PC-3 (cell line): ENCODE results near the gene KAT6B. TPM values are rescaled to one million over a fixed set of nuclear protein-coding genes. Genes with fewer than 3 reads are reported as not detected.

Experiments
- ATAC-seq: fragments of 200-7000 bp; cut with Tn5 transposase; 2 replicates; pipeline ENCODE4 v1.9.1; 2020; ENCODE audit warnings: mild to moderate bottlenecking, moderate library complexity
- BruUV-seq: library from RNA; stranded (reverse); fragments of 400-500 nt; replicated peaks from 2 replicates; lab custom pipeline; 2021; lab: Mats Ljungman, UMichigan
- CTCF ChIA-PET: fragments of 300-600 bp; sonication (Branson Sonifier 250); formaldehyde crosslinking; loops from one replicate; lab custom pipeline; 2022; ENCODE audit warnings: antibody characterized with exemption; lab: Charles Lee
- POLR2A ChIA-PET: fragments of 300-600 bp; sonication (Branson Sonifier 250); formaldehyde crosslinking; loops from one replicate; lab custom pipeline; 2022; ENCODE audit warnings: antibody characterized with exemption; ENCODE audit not compliant: unreplicated experiment; lab: Charles Lee
- DNase-seq: peaks from one replicate; pipeline ENCODE4 v3.0.0-alpha.2; 2015
- H2AFZ ChIP-seq: fragments of 300-600 bp; sonication (generic); 2 replicates; pipeline ENCODE4 v1.6.0; 2016; ENCODE audit warnings: antibody characterized with exemption, low read length
- H3F3A ChIP-seq: fragments of 300-600 bp; sonication (generic); one replicate; pipeline ENCODE4 v1.6.0; 2017; ENCODE audit warnings: antibody characterized with exemption, low read length, control low read depth, mild to moderate bottlenecking; ENCODE audit not compliant: unreplicated experiment
- H3K27ac ChIP-seq: fragments of 300-600 bp; sonication (generic); 2 replicates; pipeline ENCODE4 v1.5.1; 2016; ENCODE audit warnings: mild to moderate bottlenecking, low read length
- H3K27me3 ChIP-seq: fragments of 300-600 bp; sonication (generic); 2 replicates; pipeline ENCODE4 v1.6.1; 2016; ENCODE audit warnings: low read length, mixed read lengths
- H3K36me3 ChIP-seq: fragments of 300-600 bp; sonication (generic); 2 replicates; pipeline ENCODE4 v1.6.1; 2016; ENCODE audit warnings: low read depth, mixed run types, low read length, mixed read lengths
- H3K4me1 ChIP-seq: fragments of 300-600 bp; sonication (generic); 2 replicates; pipeline ENCODE4 v1.5.1; 2016; ENCODE audit warnings: low read length; ENCODE audit not compliant: insufficient read depth
- H3K4me2 ChIP-seq: fragments of 300-600 bp; sonication (generic); 2 replicates; pipeline ENCODE4 v1.6.0; 2016; ENCODE audit warnings: low read length
- H3K4me3 ChIP-seq: fragments of 300-600 bp; sonication (generic); 2 replicates; pipeline ENCODE4 v1.5.1; 2016; ENCODE audit warnings: mild to moderate bottlenecking, low read length, mixed read lengths
- H3K79me2 ChIP-seq: fragments of 300-600 bp; sonication (generic); 2 replicates; pipeline ENCODE4 v1.6.1; 2017; ENCODE audit warnings: low read length, mixed read lengths
- H3K9ac ChIP-seq: fragments of 300-600 bp; sonication (generic); 2 replicates; pipeline ENCODE4 v1.6.0; 2016; ENCODE audit warnings: mild to moderate bottlenecking, low read length
- H3K9me2 ChIP-seq: fragments of 300-600 bp; sonication (generic); replicated peaks from 2 replicates; pipeline ENCODE4 v1.6.1; 2016; ENCODE audit warnings: mixed run types, low read length, mixed read lengths
- H3K9me3 ChIP-seq: fragments of 300-600 bp; sonication (generic); 2 replicates; pipeline ENCODE4 v1.6.1; 2016; ENCODE audit warnings: low read length, mixed read lengths
- H4K20me1 ChIP-seq: fragments of 300-600 bp; sonication (generic); 2 replicates; pipeline ENCODE4 v1.6.1; 2016; ENCODE audit warnings: low read length, mixed read lengths
- EZH2 ChIP-seq: fragments of 300-600 bp; sonication (generic); IDR thresholded peaks from one replicate; pipeline ENCODE4 v1.6.1; 2017; ENCODE audit warnings: antibody characterized with exemption, mild to moderate bottlenecking, low read length; ENCODE audit not compliant: unreplicated experiment
- EZH2phosphoT487 ChIP-seq: fragments of 300-600 bp; sonication (generic); IDR thresholded peaks from 2 replicates; pipeline ENCODE4 v1.6.1; 2018; ENCODE audit warnings: mild to moderate bottlenecking, antibody characterized with exemption, low read length, borderline replicate concordance
- intact Hi-C: fragments of 100-400 bp; cut with micrococcal nuclease; formaldehyde crosslinking; loops from 2 replicates; pipeline ENCODE4 v1.9.0; 2023
- total RNA-seq: library from RNA; depleted of rRNA; stranded (reverse); fragments of >200 nt; gene quantifications from 2 replicates; pipeline ENCODE4 v1.2.3, GENCODE V29; 2014
- TF ChIP-seq, protein P1 (sequence below): fragments of 300-600 bp; sonication (generic); conservative IDR thresholded peaks from 2 replicates; pipeline ENCODE4 v1.5.1; 2017; ENCODE audit warnings: antibody characterized with exemption, low read depth, mild to moderate bottlenecking, low read length

KAT6B gene
- total RNA-seq, 1 experiment from 2014 or later: 94.5 TPM

DNA sequence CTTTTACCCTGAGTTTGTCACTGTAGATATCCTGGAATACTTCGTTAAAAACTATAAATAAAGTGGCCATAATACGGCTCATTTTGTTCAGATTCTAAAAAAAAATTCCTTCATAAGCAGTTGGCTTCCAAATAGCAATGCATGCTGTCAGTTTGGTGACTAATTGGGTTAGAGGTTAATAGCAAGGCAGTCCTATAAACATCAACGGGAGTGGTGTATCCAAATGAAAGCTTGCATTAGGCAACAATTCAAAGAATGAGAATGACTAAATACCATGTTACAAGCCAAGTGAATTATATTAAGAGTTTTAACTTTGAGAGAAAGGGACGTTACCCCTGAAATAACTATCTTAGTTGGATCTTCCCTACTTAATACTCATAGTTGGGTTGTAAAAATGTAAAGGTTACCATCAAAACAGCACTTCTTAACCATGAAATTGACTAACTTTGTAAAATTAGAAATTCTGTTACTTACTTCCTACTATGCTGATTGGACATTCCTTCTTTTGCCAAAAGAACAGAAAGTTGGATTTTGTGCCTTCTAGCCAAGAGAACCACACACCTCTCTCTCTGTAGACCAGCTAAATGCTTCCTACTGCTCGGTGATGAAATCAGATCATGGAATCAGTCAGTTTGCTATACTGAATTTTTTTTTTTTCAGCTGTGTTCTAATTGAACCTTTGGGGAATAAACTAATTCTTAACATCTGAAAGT lies 98.0 kb downstream of the KAT6B start:
- Histone ChIP-seq H2AFZ (no peak overlapping the region), H3K4me1 (peaks cover 90% of the 10 kb centered on the region), H3K4me2 (peak overlapping the region; percentile 73), H3K36me3 (peaks cover 10% of the 10 kb centered on the region; the same call in 1 of the 2 replicates), H3K9me3 (no peaks in the 10 kb centered on the region), H3K4me3 (peak overlapping the region; percentile 49), H3K79me2 (peaks cover 92% of the 10 kb centered on the region), H3K9me2 (no peaks in the 10 kb centered on the region), H3K27me3 (no peaks in the 10 kb centered on the region), H4K20me1 (peaks cover 7% of the 10 kb centered on the region; the same call in 1 of the 2 replicates), H3K27ac (peak overlapping the region; percentile 78), H3F3A (peaks cover 31% of the 10 kb centered on the region), H3K9ac (peak overlapping the region; percentile 24)
- ChIA-PET POLR2A (interaction anchor here (0.5 to 0.9 kb wide), 4 partner anchors 8 to 519 kb away, joined by 4 to 8 read pairs (median 7); no protein-coding TSS in a partner anchor), CTCF (interaction anchor here (0.5 to 1.1 kb wide), 3 partner anchors 48 to 172 kb away, joined by 3 to 4 read pairs (median 3); no protein-coding TSS in a partner anchor)
- no peak for TF ChIP-seq EZH2
- no peak for TF ChIP-seq EZH2phosphoT487
- TF ChIP-seq, protein P1, sequence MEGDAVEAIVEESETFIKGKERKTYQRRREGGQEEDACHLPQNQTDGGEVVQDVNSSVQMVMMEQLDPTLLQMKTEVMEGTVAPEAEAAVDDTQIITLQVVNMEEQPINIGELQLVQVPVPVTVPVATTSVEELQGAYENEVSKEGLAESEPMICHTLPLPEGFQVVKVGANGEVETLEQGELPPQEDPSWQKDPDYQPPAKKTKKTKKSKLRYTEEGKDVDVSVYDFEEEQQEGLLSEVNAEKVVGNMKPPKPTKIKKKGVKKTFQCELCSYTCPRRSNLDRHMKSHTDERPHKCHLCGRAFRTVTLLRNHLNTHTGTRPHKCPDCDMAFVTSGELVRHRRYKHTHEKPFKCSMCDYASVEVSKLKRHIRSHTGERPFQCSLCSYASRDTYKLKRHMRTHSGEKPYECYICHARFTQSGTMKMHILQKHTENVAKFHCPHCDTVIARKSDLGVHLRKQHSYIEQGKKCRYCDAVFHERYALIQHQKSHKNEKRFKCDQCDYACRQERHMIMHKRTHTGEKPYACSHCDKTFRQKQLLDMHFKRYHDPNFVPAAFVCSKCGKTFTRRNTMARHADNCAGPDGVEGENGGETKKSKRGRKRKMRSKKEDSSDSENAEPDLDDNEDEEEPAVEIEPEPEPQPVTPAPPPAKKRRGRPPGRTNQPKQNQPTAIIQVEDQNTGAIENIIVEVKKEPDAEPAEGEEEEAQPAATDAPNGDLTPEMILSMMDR: no peak
- ATAC-seq (peak; percentile 67), DNase-seq (peak; percentile 100)
- intact Hi-C loops: loop anchor here (1.0 to 10.0 kb wide), 9 partner anchors 8 to 1030 kb away; partner anchors contain the start of gene COMTD1
- BruUV-seq: TSS peak; percentile 25

DNA sequence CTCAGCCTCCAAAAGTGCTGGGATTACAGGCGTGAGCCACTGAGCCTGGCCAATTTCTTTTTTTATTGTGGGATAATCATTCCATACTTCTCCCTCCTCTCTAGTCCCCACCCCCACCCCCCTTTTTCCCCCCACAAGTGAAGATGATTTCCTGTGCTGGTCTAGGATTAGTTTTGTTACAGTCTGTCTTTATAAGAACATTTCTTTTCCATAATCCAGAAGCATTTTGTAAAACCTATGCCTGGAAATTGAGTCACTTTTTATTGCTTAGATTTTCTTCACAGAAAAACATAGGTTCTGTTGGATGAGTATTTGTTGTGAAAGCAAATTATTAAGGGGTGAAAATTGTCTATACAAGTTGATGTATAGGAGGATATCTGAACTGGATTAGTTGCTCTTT lies 98.9 kb downstream of the KAT6B start:
- Histone ChIP-seq H3K79me2 (peaks cover 92% of the 10 kb centered on the region), H3K4me2 (peak overlapping the region; percentile 73; the same call in 1 of the 2 replicates)

More for the DNA sequence above, 98.9 kb downstream of the KAT6B start:
- Histone ChIP-seq H3K27me3 (no peaks in the 10 kb centered on the region), H4K20me1 (peaks cover 7% of the 10 kb centered on the region; the same call in 1 of the 2 replicates), H3K9me3 (no peaks in the 10 kb centered on the region), H3K4me3 (no peak overlapping the region), H3K9me2 (no peaks in the 10 kb centered on the region), H3K27ac (peak overlapping the region; percentile 78), H2AFZ (no peak overlapping the region), H3F3A (peaks cover 31% of the 10 kb centered on the region), H3K4me1 (peaks cover 87% of the 10 kb centered on the region), H3K36me3 (peaks cover 1% of the 10 kb centered on the region; the same call in 1 of the 2 replicates), H3K9ac (no peak overlapping the region)
- POLR2A ChIA-PET: interaction anchor here (0.7 to 0.9 kb wide), 2 partner anchors 9 to 102 kb away, joined by 4 to 8 read pairs; no protein-coding TSS in a partner anchor
- intact Hi-C loops: loop anchor here (10.0 kb wide), 2 partner anchors 310 to 1030 kb away; partner anchors contain the start of gene COMTD1
- ATAC-seq (no peak), DNase-seq (no peak)
- BruUV-seq: no TSS peak
- TF ChIP-seq EZH2 (no peak), EZH2phosphoT487 (no peak)
- TF ChIP-seq, protein P1: no peak
- CTCF ChIA-PET: no interaction called here
